KMS-11 (cell line): ENCODE data around the gene NOL12.
A peak's percentile ranks its signal among the peaks of the same experiment; 100 is the strongest.

ENCODE experiments used
- H2AFZ ChIP-seq: fragments of 200-600 bp; sonication (generic); 2 replicates; pipeline ENCODE4 v1.6.1; 2016; ENCODE audit warnings: antibody characterized with exemption, mixed run types, low read depth
- H3K27ac ChIP-seq: fragments of 200-600 bp; sonication (generic); 2 replicates; pipeline ENCODE4 v1.6.1; 2016; ENCODE audit warnings: mild to moderate bottlenecking, mixed run types
- H3K27me3 ChIP-seq: fragments of 200-600 bp; sonication (generic); 2 replicates; pipeline ENCODE4 v1.6.1; 2017; ENCODE audit warnings: mild to moderate bottlenecking, low read depth, mixed run types, moderate library complexity; ENCODE audit not compliant: insufficient read depth
- H3K36me3 ChIP-seq: fragments of 200-600 bp; sonication (generic); 2 replicates; pipeline ENCODE4 v1.6.1; 2017; ENCODE audit warnings: mild to moderate bottlenecking, mixed run types; ENCODE audit not compliant: insufficient read depth
- H3K4me1 ChIP-seq: fragments of 200-600 bp; sonication (generic); 2 replicates; pipeline ENCODE4 v1.6.1; 2016; ENCODE audit warnings: mild to moderate bottlenecking, low read depth, mixed run types; ENCODE audit not compliant: poor library complexity, severe bottlenecking
- H3K4me2 ChIP-seq: fragments of 200-600 bp; sonication (generic); 2 replicates; pipeline ENCODE4 v1.7.0; 2016; ENCODE audit warnings: mild to moderate bottlenecking, mixed run types
- H3K4me3 ChIP-seq: fragments of 200-600 bp; sonication (generic); IDR thresholded peaks from 2 replicates; pipeline ENCODE4 v1.6.1; 2017; ENCODE audit warnings: low read depth, low read length, mixed read lengths; ENCODE audit not compliant: insufficient read depth
- H3K79me2 ChIP-seq: fragments of 200-600 bp; sonication (generic); 2 replicates; pipeline ENCODE4 v1.6.1; 2016; ENCODE audit warnings: low read depth, mixed run types; ENCODE audit not compliant: insufficient read depth
- H3K9ac ChIP-seq: fragments of 200-600 bp; sonication (generic); 2 replicates; pipeline ENCODE4 v1.6.1; 2016; ENCODE audit warnings: mild to moderate bottlenecking, mixed run types
- H4K20me1 ChIP-seq: fragments of 200-600 bp; sonication (generic); 2 replicates; pipeline ENCODE4 v1.6.1; 2016; ENCODE audit warnings: mild to moderate bottlenecking, mixed run types; ENCODE audit not compliant: insufficient read depth
- TF ChIP-seq, protein P1 (sequence below): fragments of 200-600 bp; sonication (generic); conservative IDR thresholded peaks from 2 replicates; pipeline ENCODE4 v1.6.1; 2017; ENCODE audit warnings: low read depth, mild to moderate bottlenecking, antibody characterized with exemption, low read length, moderate library complexity, mixed read lengths

Gene NOL12

DNA sequence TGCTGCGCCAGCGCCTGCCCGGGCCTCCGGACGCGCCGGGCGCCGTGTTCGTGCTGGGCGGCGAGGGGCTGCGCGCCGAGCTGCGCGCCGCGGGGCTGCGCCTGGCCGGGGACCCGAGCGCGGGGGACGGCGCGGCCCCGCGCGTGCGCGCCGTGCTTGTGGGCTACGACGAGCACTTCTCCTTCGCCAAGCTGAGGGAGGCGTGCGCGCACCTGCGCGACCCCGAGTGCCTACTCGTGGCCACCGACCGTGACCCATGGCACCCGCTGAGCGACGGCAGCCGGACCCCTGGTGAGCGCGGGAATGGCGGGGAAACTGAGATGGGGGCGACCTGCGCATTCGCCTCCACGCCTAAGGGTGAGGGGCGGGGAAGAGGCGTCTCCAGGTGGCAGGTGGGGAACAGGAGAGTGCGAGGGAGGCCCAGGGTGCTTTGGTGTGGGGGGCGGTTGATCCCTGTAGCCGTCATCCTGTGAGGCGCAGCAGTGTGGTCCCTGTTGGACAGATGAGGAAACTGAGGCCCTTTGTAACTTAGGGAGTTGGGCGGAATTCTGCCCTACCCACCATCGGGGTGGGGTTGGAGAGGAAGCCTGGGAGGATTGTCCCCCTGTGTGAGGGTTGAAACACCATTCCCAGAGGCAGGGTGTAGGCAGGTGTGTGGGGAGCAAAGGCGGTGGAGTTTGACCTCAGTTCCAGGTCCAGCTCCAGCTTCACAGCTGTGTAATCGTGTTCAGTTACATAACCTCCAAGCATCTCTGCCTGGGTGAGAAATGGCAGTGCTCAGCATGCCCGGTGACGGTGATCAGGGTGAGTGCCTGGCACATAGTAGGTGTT lies 26.9 kb upstream of the NOL12 start:
- Histone ChIP-seq H3K79me2 (peaks cover 45% of the 10 kb centered on the region), H3K27ac (no peak overlapping the region), H4K20me1 (peaks cover 7% of the 10 kb centered on the region), H3K4me3 (no peak overlapping the region), H3K36me3 (no peaks in the 10 kb centered on the region), H2AFZ (no peak overlapping the region; the same call in 1 of the 2 replicates), H3K9ac (peak overlapping the region; percentile 43; the same call in 1 of the 2 replicates), H3K27me3 (no peaks in the 10 kb centered on the region), H3K4me1 (peaks cover 22% of the 10 kb centered on the region), H3K4me2 (peak overlapping the region; percentile 95)
- TF ChIP-seq, protein P1, sequence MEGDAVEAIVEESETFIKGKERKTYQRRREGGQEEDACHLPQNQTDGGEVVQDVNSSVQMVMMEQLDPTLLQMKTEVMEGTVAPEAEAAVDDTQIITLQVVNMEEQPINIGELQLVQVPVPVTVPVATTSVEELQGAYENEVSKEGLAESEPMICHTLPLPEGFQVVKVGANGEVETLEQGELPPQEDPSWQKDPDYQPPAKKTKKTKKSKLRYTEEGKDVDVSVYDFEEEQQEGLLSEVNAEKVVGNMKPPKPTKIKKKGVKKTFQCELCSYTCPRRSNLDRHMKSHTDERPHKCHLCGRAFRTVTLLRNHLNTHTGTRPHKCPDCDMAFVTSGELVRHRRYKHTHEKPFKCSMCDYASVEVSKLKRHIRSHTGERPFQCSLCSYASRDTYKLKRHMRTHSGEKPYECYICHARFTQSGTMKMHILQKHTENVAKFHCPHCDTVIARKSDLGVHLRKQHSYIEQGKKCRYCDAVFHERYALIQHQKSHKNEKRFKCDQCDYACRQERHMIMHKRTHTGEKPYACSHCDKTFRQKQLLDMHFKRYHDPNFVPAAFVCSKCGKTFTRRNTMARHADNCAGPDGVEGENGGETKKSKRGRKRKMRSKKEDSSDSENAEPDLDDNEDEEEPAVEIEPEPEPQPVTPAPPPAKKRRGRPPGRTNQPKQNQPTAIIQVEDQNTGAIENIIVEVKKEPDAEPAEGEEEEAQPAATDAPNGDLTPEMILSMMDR: no peak

DNA sequence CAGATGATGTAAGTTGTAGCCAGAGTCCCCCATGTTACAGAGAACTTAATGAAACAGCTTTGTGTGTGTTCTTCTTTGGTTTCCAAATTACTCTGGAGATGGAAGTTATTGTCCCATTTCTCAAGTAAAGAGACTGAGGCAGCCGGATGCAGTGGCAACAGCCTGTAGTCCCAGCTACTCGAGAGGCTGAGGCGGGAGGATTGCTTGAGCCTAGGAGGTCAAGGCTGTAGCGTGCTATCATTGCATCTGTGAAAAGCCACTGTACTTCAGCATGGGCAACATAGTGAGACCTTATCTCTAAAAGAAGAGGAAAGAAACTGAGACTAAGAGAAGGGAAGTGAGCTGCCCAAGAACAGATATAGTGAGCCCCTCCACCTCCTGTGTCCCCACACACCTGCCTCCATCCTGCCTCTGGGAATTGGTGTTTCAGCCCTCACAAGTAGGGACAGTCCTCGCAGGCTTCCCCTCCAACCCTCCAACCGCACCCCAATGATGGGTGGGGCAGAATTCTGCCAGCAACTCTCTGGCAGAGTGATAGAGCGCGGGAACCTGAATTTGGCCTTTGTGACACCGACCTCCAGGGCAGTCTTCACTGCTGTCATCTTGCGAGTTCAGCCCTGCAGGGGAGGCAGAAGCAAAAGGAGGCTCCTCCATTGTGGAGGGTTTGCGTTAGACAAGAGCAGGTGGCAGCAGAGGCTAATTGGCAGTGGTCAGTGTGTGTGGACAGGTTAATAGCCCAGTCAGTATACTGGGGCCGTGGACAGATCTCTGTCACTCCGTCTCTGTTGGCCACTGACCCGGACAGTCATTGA lies 26.0 kb upstream of the NOL12 start:
- Histone ChIP-seq H3K4me3 (no peak overlapping the region), H3K36me3 (no peaks in the 10 kb centered on the region), H3K27me3 (no peaks in the 10 kb centered on the region), H4K20me1 (peaks cover 7% of the 10 kb centered on the region), H3K79me2 (peaks cover 49% of the 10 kb centered on the region), H3K9ac (peak overlapping the region; percentile 43; the same call in 1 of the 2 replicates), H2AFZ (no peak overlapping the region), H3K4me2 (peak overlapping the region; percentile 95), H3K27ac (no peak overlapping the region), H3K4me1 (peaks cover 22% of the 10 kb centered on the region)
- TF ChIP-seq, protein P1: no peak

DNA sequence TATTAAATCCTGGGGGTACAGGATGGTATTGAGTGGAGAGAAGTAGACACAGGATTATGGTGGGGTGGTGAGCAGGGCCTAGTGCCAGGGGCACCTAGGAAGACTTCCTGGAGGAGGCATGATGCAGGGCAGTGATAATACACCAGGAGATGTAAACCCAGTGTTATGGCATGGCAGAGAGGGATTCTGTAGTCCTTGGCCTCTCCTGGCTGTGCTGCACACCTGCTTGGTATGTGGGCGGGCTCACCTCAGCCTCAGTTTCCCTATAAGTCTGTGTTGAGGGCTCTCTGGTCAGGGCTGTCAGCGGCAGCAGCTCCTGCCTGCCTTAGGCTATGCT lies 25.5 kb upstream of the NOL12 start:
- TF ChIP-seq, protein P1: no peak
- Histone ChIP-seq H2AFZ (no peak overlapping the region), H3K4me2 (peak overlapping the region; percentile 95; the same call in 1 of the 2 replicates), H3K4me1 (peaks cover 22% of the 10 kb centered on the region), H3K36me3 (no peaks in the 10 kb centered on the region), H3K4me3 (no peak overlapping the region), H3K27me3 (no peaks in the 10 kb centered on the region), H4K20me1 (peaks cover 7% of the 10 kb centered on the region), H3K9ac (no peak overlapping the region), H3K79me2 (peaks cover 49% of the 10 kb centered on the region), H3K27ac (no peak overlapping the region)

DNA sequence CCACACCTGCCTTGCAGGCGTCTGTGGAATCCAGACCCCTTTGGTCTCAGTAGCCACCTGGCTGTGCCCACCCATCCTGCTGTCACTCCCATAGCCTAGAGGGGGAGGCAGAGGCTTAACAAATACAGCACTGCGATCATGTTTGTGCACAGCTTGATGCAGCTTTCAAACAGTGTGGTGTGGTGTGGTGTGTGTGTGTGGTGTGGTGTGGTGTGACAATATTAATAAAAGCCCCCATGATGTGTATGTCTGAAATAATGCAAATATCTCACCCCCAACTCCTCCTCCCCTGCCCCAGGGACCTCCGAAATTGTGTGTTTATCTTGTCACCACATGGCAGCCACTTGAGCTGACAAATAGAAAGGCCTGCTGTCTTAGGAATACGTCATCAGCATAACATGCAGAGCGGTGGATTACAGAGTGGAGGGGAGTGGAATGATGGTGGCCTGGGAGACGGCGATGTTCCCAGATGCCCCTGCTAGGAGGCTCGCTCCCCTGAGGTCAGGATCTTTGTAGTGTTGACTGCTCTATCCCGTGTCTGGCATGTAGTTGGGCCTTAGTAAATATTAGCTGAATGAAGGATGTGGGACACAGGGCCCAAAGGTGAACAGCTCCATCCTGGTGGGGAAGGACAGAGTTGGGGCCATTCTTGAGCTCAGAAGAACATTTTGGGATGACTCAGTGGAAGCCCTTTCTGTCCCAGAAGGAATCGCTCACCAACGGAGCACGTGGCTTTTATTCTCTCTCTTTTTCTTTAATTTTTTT lies 24.8 kb upstream of the NOL12 start:
- H3K4me1 ChIP-seq: peaks cover 22% of the 10 kb centered on the region
- peaks cover 7% of the 10 kb centered on the region for H4K20me1 ChIP-seq
- no peak overlapping the region for H3K27ac ChIP-seq
- no peak overlapping the region for H3K4me3 ChIP-seq
- TF ChIP-seq, protein P1: no peak; the same call in 1 of the 2 replicates
- H3K9ac ChIP-seq: no peak overlapping the region
- H3K27me3 ChIP-seq: no peaks in the 10 kb centered on the region
- H3K4me2 ChIP-seq: peak overlapping the region; percentile 95; the same call in 1 of the 2 replicates
- no peak overlapping the region for H2AFZ ChIP-seq
- peaks cover 49% of the 10 kb centered on the region for H3K79me2 ChIP-seq
- H3K36me3 ChIP-seq: no peaks in the 10 kb centered on the region
